Neuron (in vitro differentiated cells): Measurements from ENCODE around the gene KAZN.

Source experiments
- H2AFZ ChIP-seq: one replicate; pipeline ENCODE4 v1.6.1; 2013; ENCODE audit warnings: low read depth, mild to moderate bottlenecking, inconsistent platforms, low read length, moderate library complexity
- H3K27me3 ChIP-seq: one replicate; pipeline ENCODE4 v1.6.1; 2013; ENCODE audit warnings: low read length; ENCODE audit not compliant: insufficient read depth
- H3K36me3 ChIP-seq: one replicate; pipeline ENCODE4 v1.6.1; 2013; ENCODE audit warnings: low read length; ENCODE audit not compliant: insufficient read depth
- H3K4me1 ChIP-seq: one replicate; pipeline ENCODE4 v1.6.1; 2013; ENCODE audit warnings: low read length; ENCODE audit not compliant: insufficient read depth
- H3K4me3 ChIP-seq: 2 replicates; pipeline ENCODE4 v1.5.1; 2013; ENCODE audit warnings: mild to moderate bottlenecking, low read length, moderate library complexity
- H3K9me3 ChIP-seq: one replicate; pipeline ENCODE4 v1.6.1; 2013; ENCODE audit warnings: low read length

KAZN gene

GRCh38 chr1:14759843-14760242 lies 161.4 kb downstream of the KAZN start:
- Histone ChIP-seq H3K4me3 (no peak overlapping the region), H3K27me3 (no peaks in the 10 kb centered on the region), H3K4me1 (peaks cover 7% of the 10 kb centered on the region)

DNA sequence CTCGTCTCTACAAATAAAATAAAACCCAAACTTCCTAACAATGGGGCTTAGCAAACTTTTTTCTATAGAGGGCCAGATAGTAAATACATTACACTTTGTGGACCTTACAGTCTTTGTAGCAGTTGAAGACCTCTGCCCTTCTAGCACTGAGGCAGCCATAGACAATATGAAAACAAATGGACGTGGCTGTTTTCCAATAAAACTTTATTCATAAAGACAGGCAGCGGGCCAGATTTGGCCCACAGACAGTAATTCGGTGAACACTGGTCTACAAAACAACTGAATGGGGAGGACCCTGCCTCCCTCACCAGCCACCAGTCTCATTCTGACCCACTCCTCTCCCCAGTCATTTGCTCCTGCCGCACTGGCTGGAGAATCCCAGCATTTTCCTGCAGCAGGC lies 162.3 kb downstream of the KAZN start:
- no peak overlapping the region for H2AFZ ChIP-seq
- H3K36me3 ChIP-seq, result peaks cover 22% of the 10 kb centered on the region
- peaks cover 7% of the 10 kb centered on the region for H3K4me1 ChIP-seq
- no peak overlapping the region for H3K4me3 ChIP-seq
- H3K9me3 ChIP-seq, result peaks cover 9% of the 10 kb centered on the region
- H3K27me3 ChIP-seq, result no peaks in the 10 kb centered on the region

More at GRCh38 chr1:14759843-14760242, 161.4 kb downstream of the KAZN start:
- Histone ChIP-seq H2AFZ (no peak overlapping the region), H3K36me3 (peaks cover 18% of the 10 kb centered on the region), H3K9me3 (peaks cover 5% of the 10 kb centered on the region)

- peaks cover 9% of the 10 kb centered on the region for H3K9me3 ChIP-seq
- H3K36me3 ChIP-seq, result peaks cover 22% of the 10 kb centered on the region
- H3K4me3 ChIP-seq, result no peak overlapping the region
- H3K27me3 ChIP-seq, result no peaks in the 10 kb centered on the region
- H3K4me1 ChIP-seq, result peaks cover under 1% of the 10 kb centered on the region
- no peak overlapping the region for H2AFZ ChIP-seq
These were observed 163.0 kb downstream of the KAZN start for GRCh38 chr1:14761291-14762153.

GRCh38 chr1:14763977-14764376 lies 165.5 kb downstream of the KAZN start:
- peaks cover 9% of the 10 kb centered on the region for H3K9me3 ChIP-seq
- H3K27me3 ChIP-seq, result no peaks in the 10 kb centered on the region
- H3K4me1 ChIP-seq, result no peaks in the 10 kb centered on the region
- H3K4me3 ChIP-seq, result no peak overlapping the region
- H3K36me3 ChIP-seq, result peaks cover 18% of the 10 kb centered on the region
- no peak overlapping the region for H2AFZ ChIP-seq

DNA sequence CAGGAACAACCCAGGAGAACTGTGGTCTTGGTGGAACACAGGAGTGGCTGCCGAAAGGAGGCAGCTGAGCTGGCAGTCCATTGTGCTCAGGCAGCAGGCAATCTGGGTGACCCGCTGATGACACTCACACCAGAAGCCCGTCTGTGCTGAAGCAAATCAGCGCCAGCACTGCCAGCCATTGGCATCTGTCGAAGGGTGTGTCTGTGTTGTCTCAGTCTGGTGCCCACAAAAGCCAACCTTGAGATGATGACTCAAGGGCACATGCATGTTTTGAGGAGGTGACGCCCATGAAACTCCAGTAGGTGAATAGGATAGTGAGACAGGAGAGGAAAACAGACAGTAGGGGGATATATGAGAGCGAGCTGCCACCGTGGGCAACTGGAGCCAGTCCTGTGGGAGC lies 167.3 kb downstream of the KAZN start:
- H3K36me3 ChIP-seq, result peaks cover 11% of the 10 kb centered on the region
- no peak overlapping the region for H3K4me3 ChIP-seq
- peaks cover 9% of the 10 kb centered on the region for H3K9me3 ChIP-seq
- H2AFZ ChIP-seq, result no peak overlapping the region
- H3K4me1 ChIP-seq, result no peaks in the 10 kb centered on the region
- no peaks in the 10 kb centered on the region for H3K27me3 ChIP-seq

GRCh38 chr1:14767075-14767474 lies 168.6 kb downstream of the KAZN start:
- no peaks in the 10 kb centered on the region for H3K27me3 ChIP-seq

GRCh38 chr1:14768582-14769304 lies 170.3 kb downstream of the KAZN start:
- H3K4me1 ChIP-seq, result no peaks in the 10 kb centered on the region
- H2AFZ ChIP-seq, result no peak overlapping the region
- H3K9me3 ChIP-seq, result peaks cover 7% of the 10 kb centered on the region
- H3K4me3 ChIP-seq, result no peak overlapping the region
- H3K36me3 ChIP-seq, result peaks cover 8% of the 10 kb centered on the region
- no peaks in the 10 kb centered on the region for H3K27me3 ChIP-seq

More at GRCh38 chr1:14767075-14767474, 168.6 kb downstream of the KAZN start:
- H3K9me3 ChIP-seq, result peaks cover 9% of the 10 kb centered on the region
- H3K4me1 ChIP-seq, result no peaks in the 10 kb centered on the region
- no peak overlapping the region for H2AFZ ChIP-seq
- H3K4me3 ChIP-seq, result no peak overlapping the region
- peaks cover 8% of the 10 kb centered on the region for H3K36me3 ChIP-seq

DNA sequence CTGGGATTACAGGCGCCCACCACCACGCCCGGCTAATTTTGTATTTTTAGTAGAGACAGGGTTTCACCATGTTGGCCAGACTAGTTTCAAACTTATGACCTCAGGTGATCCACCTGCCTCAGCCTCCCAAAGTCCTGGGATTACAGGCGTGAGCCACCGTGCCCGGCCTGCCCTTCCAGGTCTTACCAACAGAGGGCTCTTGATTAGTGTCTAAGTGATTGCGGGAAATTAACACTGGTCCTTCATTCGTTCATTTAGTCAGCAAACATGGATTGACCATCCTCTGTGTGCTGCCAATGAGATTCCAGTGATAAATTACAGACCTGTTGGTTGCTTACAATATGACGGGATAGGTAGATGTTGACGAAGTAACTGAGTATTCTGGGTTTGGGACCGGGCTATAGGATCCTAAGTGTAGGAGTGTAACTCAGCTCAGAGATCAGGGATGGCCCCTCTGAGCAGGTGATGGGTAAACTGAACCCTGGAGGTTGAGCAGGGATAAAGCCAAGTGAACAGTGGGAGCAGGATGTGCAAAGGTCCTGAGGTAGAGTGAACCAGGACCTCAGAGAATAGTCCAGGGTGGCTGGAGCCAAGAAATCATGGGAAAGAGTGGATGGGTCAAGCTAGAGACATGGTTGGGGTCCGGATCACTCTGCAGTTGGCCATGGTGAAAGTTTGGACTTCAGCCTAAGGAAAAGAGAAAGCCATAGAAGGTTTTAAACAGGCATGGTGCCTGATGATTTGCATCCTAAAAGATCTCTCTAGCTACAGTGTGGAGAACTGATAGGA lies 171.2 kb downstream of the KAZN start:
- peaks cover 4% of the 10 kb centered on the region for H3K9me3 ChIP-seq
- H3K36me3 ChIP-seq, result peaks cover 5% of the 10 kb centered on the region
- H2AFZ ChIP-seq, result no peak overlapping the region
- H3K4me3 ChIP-seq, result no peak overlapping the region
- no peaks in the 10 kb centered on the region for H3K4me1 ChIP-seq
- H3K27me3 ChIP-seq, result no peaks in the 10 kb centered on the region

DNA sequence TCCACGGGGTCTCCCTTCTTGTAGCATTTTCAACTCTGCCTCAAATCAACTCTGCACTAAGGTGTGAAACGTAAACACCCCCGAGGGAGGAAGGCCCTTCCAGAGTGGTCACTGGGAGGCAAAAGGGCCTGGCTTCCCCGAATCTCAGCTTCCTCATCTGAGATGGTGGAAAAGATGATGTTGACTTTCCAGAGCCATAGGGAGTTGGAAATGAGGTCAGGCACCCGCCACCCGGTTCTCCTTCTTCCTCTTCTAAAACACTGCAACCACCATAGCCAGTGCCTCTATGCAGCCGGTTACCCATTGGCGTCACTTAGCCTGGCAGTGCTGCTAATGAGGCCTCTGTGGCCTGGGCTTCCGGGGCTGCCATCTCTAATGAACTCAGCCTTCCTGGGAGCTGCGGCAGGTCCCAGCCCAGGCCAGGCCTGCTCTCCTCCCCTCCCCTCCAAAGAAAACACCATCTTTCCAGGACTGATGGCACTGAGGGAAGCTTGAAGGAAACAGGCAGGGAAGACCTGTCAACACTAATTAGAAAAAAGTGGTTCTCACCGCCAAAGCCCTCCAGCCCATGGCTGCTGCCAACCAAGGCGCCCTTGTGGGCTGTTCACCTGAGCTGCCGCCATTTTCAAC lies 175.0 kb downstream of the KAZN start:
- Histone ChIP-seq H3K9me3 (no peaks in the 10 kb centered on the region), H2AFZ (no peak overlapping the region), H3K36me3 (no peaks in the 10 kb centered on the region), H3K4me1 (peaks cover 7% of the 10 kb centered on the region), H3K27me3 (no peaks in the 10 kb centered on the region), H3K4me3 (no peak overlapping the region)

DNA sequence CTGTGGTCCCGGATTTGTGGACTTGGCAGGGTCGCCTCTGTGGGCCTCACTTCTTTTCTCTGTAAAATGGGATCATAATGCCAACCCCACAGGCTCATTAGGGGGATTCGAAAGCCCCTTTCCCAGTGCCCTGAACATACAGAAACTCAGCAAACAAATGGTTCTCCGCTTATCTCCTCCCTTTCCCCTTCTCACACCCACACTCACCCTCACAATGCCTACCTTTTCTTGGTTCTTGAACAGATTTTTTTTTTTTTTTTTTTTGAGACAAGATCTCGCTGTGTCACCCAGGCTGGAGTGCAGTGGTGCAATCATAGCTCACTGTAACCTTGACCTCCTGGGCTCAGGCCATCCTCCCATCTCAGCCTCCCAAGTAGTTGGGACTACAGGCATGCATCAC lies 175.7 kb downstream of the KAZN start:
- H3K9me3 ChIP-seq, result no peaks in the 10 kb centered on the region
- no peak overlapping the region for H2AFZ ChIP-seq
- H3K36me3 ChIP-seq, result no peaks in the 10 kb centered on the region
- peaks cover 14% of the 10 kb centered on the region for H3K4me1 ChIP-seq
- H3K4me3 ChIP-seq, result no peak overlapping the region
- H3K27me3 ChIP-seq, result no peaks in the 10 kb centered on the region

- H3K27me3 ChIP-seq, result no peaks in the 10 kb centered on the region
- H3K4me3 ChIP-seq, result no peak overlapping the region
- no peaks in the 10 kb centered on the region for H3K9me3 ChIP-seq
- H3K4me1 ChIP-seq, result peaks cover 21% of the 10 kb centered on the region
- no peak overlapping the region for H2AFZ ChIP-seq
- no peaks in the 10 kb centered on the region for H3K36me3 ChIP-seq
These were observed 176.5 kb downstream of the KAZN start for GRCh38 chr1:14774988-14775387.

DNA sequence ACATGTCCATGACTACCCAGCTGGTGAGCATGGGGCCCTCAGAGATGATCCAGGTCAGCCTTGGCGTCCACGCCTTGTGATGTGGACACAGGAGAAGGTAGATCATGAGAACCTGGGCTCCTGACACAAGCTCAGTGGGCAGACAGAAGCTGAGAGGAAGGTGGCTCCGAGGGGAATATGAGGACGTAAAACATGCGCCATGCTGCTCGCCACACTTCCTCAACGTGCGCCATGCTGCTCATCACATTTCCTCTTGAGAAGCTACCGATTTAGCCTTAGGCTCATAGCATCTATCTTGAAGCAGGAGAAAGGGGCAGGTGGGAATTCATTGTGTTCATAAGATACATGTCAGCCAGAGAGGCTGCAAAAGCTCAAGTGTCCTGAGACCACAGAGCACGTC lies 176.9 kb downstream of the KAZN start:
- Histone ChIP-seq H3K4me3 (no peak overlapping the region), H3K36me3 (no peaks in the 10 kb centered on the region), H3K4me1 (peaks cover 24% of the 10 kb centered on the region), H3K27me3 (no peaks in the 10 kb centered on the region), H3K9me3 (no peaks in the 10 kb centered on the region), H2AFZ (no peak overlapping the region)
